NCI-H524 treated with DMSO at 0.1 percent for 48 hours (cell line): Measurements from ENCODE around the gene SAC3D1.

Experiments used
- DNase-seq: peaks from one replicate; lab custom pipeline; 2025; lab: John Stamatoyannopoulos, UW

SAC3D1 gene

DNA sequence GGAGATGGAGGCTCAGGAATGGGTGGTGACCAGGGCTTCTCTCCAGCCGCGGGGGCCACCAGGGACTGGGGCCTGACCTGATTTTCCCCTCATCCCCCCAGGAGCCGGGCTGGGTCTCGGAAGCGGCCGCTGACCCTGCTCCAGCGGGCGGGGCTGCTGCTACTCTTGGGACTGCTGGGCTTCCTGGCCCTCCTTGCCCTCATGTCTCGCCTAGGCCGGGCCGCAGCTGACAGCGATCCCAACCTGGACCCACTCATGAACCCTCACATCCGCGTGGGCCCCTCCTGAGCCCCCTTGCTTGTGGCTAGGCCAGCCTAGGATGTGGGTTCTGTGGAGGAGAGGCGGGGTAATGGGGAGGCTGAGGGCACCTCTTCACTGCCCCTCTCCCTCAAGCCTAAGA lies 46.8 kb downstream of the SAC3D1 start:
- DNase-seq = no peak

DNA sequence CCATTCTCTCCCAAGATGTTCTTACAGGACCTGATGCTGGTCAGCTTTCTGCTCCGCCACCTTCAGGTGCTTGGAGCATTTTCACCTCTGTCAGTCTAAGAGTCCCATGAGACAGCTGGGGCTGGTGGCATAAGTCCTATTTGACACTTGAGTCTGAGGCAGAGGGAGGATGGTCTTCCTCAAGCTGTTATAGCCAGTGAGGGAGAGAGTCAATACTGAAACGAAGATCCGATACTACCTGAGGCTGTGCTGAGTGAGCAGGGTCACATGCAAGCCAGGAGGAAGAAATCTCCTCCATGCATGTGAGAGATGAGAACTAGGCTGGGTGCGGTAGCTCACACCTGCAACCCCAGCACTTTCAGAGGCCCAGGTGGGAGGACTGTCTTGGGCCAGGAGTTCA lies 48.6 kb downstream of the SAC3D1 start:
- DNase-seq = no peak

DNA sequence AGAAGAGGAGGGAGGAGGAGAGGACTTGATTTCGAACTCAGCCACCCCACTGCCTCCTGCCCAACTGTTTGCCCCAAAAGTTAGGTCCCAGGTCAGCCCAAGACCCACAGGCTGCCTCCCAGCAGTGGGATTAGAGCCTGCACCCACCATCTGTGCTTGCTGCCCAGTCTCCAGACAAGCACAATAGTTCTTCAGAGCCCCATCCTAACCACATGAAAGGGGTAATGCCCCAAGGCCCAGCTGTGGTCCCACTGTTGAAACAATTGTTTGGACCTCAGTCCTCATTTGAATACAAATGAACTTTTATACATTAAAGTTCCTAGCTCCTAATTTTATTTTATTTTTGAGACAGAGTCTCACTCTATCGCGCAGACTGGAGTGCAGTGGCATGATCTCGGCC lies 49.6 kb downstream of the SAC3D1 start:
- DNase-seq = no peak
